ENCODE measurements around the gene CTIF.
"Not testable (repeated sequence)": the region's sequence is repeated elsewhere in the genome, so short reads cannot be mapped to it uniquely, and the experiment has no call there.

CTIF gene

GRCh38 chr18:48868468-48869466 is 329.9 kb downstream of the CTIF start:
- DNase-seq (ENCODE audit: low read depth) = no peak

GRCh38 chr18:48869591-48869990 is 330.8 kb downstream of the CTIF start:
- DNase-seq (ENCODE audit: low read depth) = no peak

GRCh38 chr18:48870926-48871325 is 332.1 kb downstream of the CTIF start:
- DNase-seq (ENCODE audit: low read depth) = not testable (repeated sequence)

- DNase-seq (ENCODE audit: low read depth) = no peak
Measured at GRCh38 chr18:48871391-48872166, 332.7 kb downstream of the CTIF start.

- DNase-seq (ENCODE audit: low read depth) = no peak
Measured at GRCh38 chr18:48872234-48873145, 333.7 kb downstream of the CTIF start.

GRCh38 chr18:48874233-48874632 is 335.4 kb downstream of the CTIF start:
- no peak for DNase-seq (ENCODE audit: low read depth)

- no peak for DNase-seq (ENCODE audit: low read depth)
Measured at GRCh38 chr18:48874701-48875162, 335.9 kb downstream of the CTIF start.

- no peak for DNase-seq (ENCODE audit: low read depth)
Measured at GRCh38 chr18:48875314-48875941, 336.6 kb downstream of the CTIF start.

- no peak for DNase-seq (ENCODE audit: low read depth)
Measured at GRCh38 chr18:48875942-48876511, 337.2 kb downstream of the CTIF start.

GRCh38 chr18:48876590-48876989 is 337.8 kb downstream of the CTIF start:
- no peak for DNase-seq (ENCODE audit: low read depth)

- DNase-seq (ENCODE audit: low read depth) = no peak
Measured at GRCh38 chr18:48877941-48878340, 339.1 kb downstream of the CTIF start.

- no peak for DNase-seq (ENCODE audit: low read depth)
Measured at GRCh38 chr18:48878471-48878870, 339.6 kb downstream of the CTIF start.

GRCh38 chr18:48879008-48879431 is 340.2 kb downstream of the CTIF start:
- no peak for DNase-seq (ENCODE audit: low read depth)

- DNase-seq (ENCODE audit: low read depth) = no peak
Measured at GRCh38 chr18:48880931-48881330, 342.1 kb downstream of the CTIF start.

- no peak for DNase-seq (ENCODE audit: low read depth)
Measured at GRCh38 chr18:48882379-48882778, 343.5 kb downstream of the CTIF start.

- DNase-seq (ENCODE audit: low read depth) = no peak
Measured at GRCh38 chr18:48884306-48884705, 345.5 kb downstream of the CTIF start.

- no peak for DNase-seq (ENCODE audit: low read depth)
Measured at GRCh38 chr18:48884771-48885170, 345.9 kb downstream of the CTIF start.

- DNase-seq (ENCODE audit: low read depth) = no peak
Measured at GRCh38 chr18:48885266-48885923, 346.6 kb downstream of the CTIF start.

- no peak for DNase-seq (ENCODE audit: low read depth)
Measured at GRCh38 chr18:48885924-48886400, 347.1 kb downstream of the CTIF start.
